ENCODE results near the gene IPO9. TPM values are rescaled to one million over a fixed set of nuclear protein-coding genes. Genes with fewer than 3 reads are reported as not detected.

IPO9 gene
- total RNA-seq, 1 donor from 2014 or later: 50.2 TPM

- H3K4me1 Mint-ChIP-seq (ENCODE audit: low read depth, unreplicated experiment): peaks cover 4% of the 10 kb centered on the region
- H3K27me3 Mint-ChIP-seq (ENCODE audit: low read depth, unreplicated experiment): no peaks in the 10 kb centered on the region
- Histone ChIP-seq H3K4me3 (ENCODE audit: insufficient read depth, low read depth, low read length) (no peak overlapping the region), H3K27ac (ENCODE audit: low read depth, low read length) (no peak overlapping the region), H3K36me3 (ENCODE audit: insufficient read depth, low read length) (peaks cover 84% of the 10 kb centered on the region), H2AFZ (ENCODE audit: low read depth, low read length) (no peak overlapping the region), H3K79me2 (ENCODE audit: insufficient read depth, low read length) (no peaks in the 10 kb centered on the region), H3K27me3 (ENCODE audit: insufficient read depth, low read length) (no peaks in the 10 kb centered on the region), H3K9me3 (ENCODE audit: insufficient read depth, low read depth, low read length) (no peaks in the 10 kb centered on the region), H3K9ac (ENCODE audit: low read length) (no peak overlapping the region), H3K4me2 (ENCODE audit: low read length) (no peak overlapping the region), H4K20me1 (ENCODE audit: insufficient read depth, low read length) (peaks cover 50% of the 10 kb centered on the region), H3K4me1 (ENCODE audit: insufficient read depth, low read length) (no peaks in the 10 kb centered on the region)
- no peak for FAIRE-seq
- TF ChIP-seq CTCF (IDR thresholded peaks at IDR 0.05; ENCODE audit: insufficient read depth, low read depth, low read length) (no peak), EZH2 (IDR thresholded peaks at IDR 0.05; ENCODE audit: insufficient read depth, low read length) (no peak)
- no peaks in the 10 kb centered on the region for H3K9me3 Mint-ChIP-seq (ENCODE audit: unreplicated experiment)
- no peak overlapping the region for H3K27ac Mint-ChIP-seq (ENCODE audit: unreplicated experiment)
- H3K4me3 Mint-ChIP-seq (ENCODE audit: unreplicated experiment): no peak overlapping the region
- H3K36me3 Mint-ChIP-seq (ENCODE audit: low read depth, unreplicated experiment): peaks cover 49% of the 10 kb centered on the region
- peak; percentile 21 for DNase-seq (ENCODE audit: low read depth)
These were observed 9.8 kb upstream of the IPO9 start for GRCh38 chr1:201818971-201819750.

- no peaks in the 10 kb centered on the region for H3K9me3 Mint-ChIP-seq (ENCODE audit: unreplicated experiment)
- Histone ChIP-seq H3K4me1 (ENCODE audit: insufficient read depth, low read length) (no peaks in the 10 kb centered on the region), H3K4me3 (ENCODE audit: insufficient read depth, low read depth, low read length) (no peak overlapping the region), H3K36me3 (ENCODE audit: insufficient read depth, low read length) (peaks cover 80% of the 10 kb centered on the region), H3K9ac (ENCODE audit: low read length) (no peak overlapping the region), H4K20me1 (ENCODE audit: insufficient read depth, low read length) (peaks cover 50% of the 10 kb centered on the region), H3K4me2 (ENCODE audit: low read length) (no peak overlapping the region), H2AFZ (ENCODE audit: low read depth, low read length) (no peak overlapping the region), H3K27ac (ENCODE audit: low read depth, low read length) (no peak overlapping the region), H3K79me2 (ENCODE audit: insufficient read depth, low read length) (no peaks in the 10 kb centered on the region), H3K9me3 (ENCODE audit: insufficient read depth, low read depth, low read length) (no peaks in the 10 kb centered on the region), H3K27me3 (ENCODE audit: insufficient read depth, low read length) (no peaks in the 10 kb centered on the region)
- no peak overlapping the region for H3K4me3 Mint-ChIP-seq (ENCODE audit: unreplicated experiment)
- H3K4me1 Mint-ChIP-seq (ENCODE audit: low read depth, unreplicated experiment): peaks cover 4% of the 10 kb centered on the region
- H3K27me3 Mint-ChIP-seq (ENCODE audit: low read depth, unreplicated experiment): no peaks in the 10 kb centered on the region
- FAIRE-seq (no peak), DNase-seq (ENCODE audit: low read depth) (no peak)
- TF ChIP-seq EZH2 (IDR thresholded peaks at IDR 0.05; ENCODE audit: insufficient read depth, low read length): no peak
- no peak for TF ChIP-seq CTCF (IDR thresholded peaks at IDR 0.05; ENCODE audit: insufficient read depth, low read depth, low read length)
- no peak overlapping the region for H3K27ac Mint-ChIP-seq (ENCODE audit: unreplicated experiment)
- peaks cover 46% of the 10 kb centered on the region for H3K36me3 Mint-ChIP-seq (ENCODE audit: low read depth, unreplicated experiment)
These were observed 8.5 kb upstream of the IPO9 start for GRCh38 chr1:201820413-201820812.

GRCh38 chr1:201825245-201825644 is 3.7 kb upstream of the IPO9 start:
- Histone ChIP-seq H3K4me1 (ENCODE audit: insufficient read depth, low read length) (peaks cover 10% of the 10 kb centered on the region), H3K79me2 (ENCODE audit: insufficient read depth, low read length) (peaks cover 12% of the 10 kb centered on the region), H3K36me3 (ENCODE audit: insufficient read depth, low read length) (peaks cover 43% of the 10 kb centered on the region), H3K27ac (ENCODE audit: low read depth, low read length) (no peak overlapping the region), H4K20me1 (ENCODE audit: insufficient read depth, low read length) (peaks cover 43% of the 10 kb centered on the region), H3K27me3 (ENCODE audit: insufficient read depth, low read length) (no peaks in the 10 kb centered on the region), H2AFZ (ENCODE audit: low read depth, low read length) (no peak overlapping the region), H3K9ac (ENCODE audit: low read length) (no peak overlapping the region), H3K9me3 (ENCODE audit: insufficient read depth, low read depth, low read length) (no peaks in the 10 kb centered on the region), H3K4me3 (ENCODE audit: insufficient read depth, low read depth, low read length) (no peak overlapping the region), H3K4me2 (ENCODE audit: low read length) (no peak overlapping the region)
- DNase-seq (ENCODE audit: low read depth): no peak
- Mint-ChIP-seq H3K4me1 (ENCODE audit: low read depth, unreplicated experiment) (peaks cover 18% of the 10 kb centered on the region), H3K9me3 (ENCODE audit: unreplicated experiment) (no peaks in the 10 kb centered on the region), H3K27ac (ENCODE audit: unreplicated experiment) (no peak overlapping the region), H3K27me3 (ENCODE audit: low read depth, unreplicated experiment) (no peaks in the 10 kb centered on the region), H3K4me3 (ENCODE audit: unreplicated experiment) (no peak overlapping the region), H3K36me3 (ENCODE audit: low read depth, unreplicated experiment) (peaks cover 23% of the 10 kb centered on the region)
- FAIRE-seq: no peak
- TF ChIP-seq EZH2 (IDR thresholded peaks at IDR 0.05; ENCODE audit: insufficient read depth, low read length) (no peak), CTCF (IDR thresholded peaks at IDR 0.05; ENCODE audit: insufficient read depth, low read depth, low read length) (no peak)

Data from astrocyte (in vitro differentiated cells and primary cell).